Stomach (tissue), 9 donors: ENCODE data around the gene NOMO2. TPM values are rescaled to one million over a fixed set of nuclear protein-coding genes. Genes with fewer than 3 reads are reported as not detected.
"Not testable (repeated sequence)": the region's sequence is repeated elsewhere in the genome, so short reads cannot be mapped to it uniquely, and the experiment has no call there.

ENCODE experiments used
- DNase-seq, 2 donors: peaks; one replicate each; pipeline versions ENCODE4 v3.0.0 to v3.0.0-alpha.2; 2013 to 2019
- H3K27ac ChIP-seq, 5 donors: fragments of 200-600 bp in 4 of 5; sonication (generic) in 4 of 5; one replicate each; pipeline ENCODE4 v1.5.1; 2013 to 2019; ENCODE audit warnings: mild to moderate bottlenecking in 1 of 5, moderate library complexity in 1 of 5
- H3K27me3 ChIP-seq, 3 donors: fragments of 200-600 bp; sonication (generic); one replicate each; pipeline ENCODE4 v1.5.1; 2017 to 2019; ENCODE audit warnings: mixed run types in 1 of 3
- H3K36me3 ChIP-seq, 4 donors: fragments of 200-600 bp; sonication (generic); 1 replicate in 3 of 4; 2 replicates in 1 of 4; pipeline ENCODE4 v1.5.1; 2016 to 2019
- H3K4me1 ChIP-seq, 4 donors: fragments of 200-600 bp; sonication (generic); one replicate each; pipeline ENCODE4 v1.5.1; 2016 to 2019
- H3K4me3 ChIP-seq, 4 donors: fragments of 200-600 bp; sonication (generic) in 3 of 4; one replicate each; pipeline ENCODE4 v1.5.1; 2016 to 2019; ENCODE audit warnings: mild to moderate bottlenecking in 1 of 4
- H3K9me3 ChIP-seq, 4 donors: fragments of 200-600 bp; sonication (generic); one replicate each; pipeline ENCODE4 v1.5.1; 2016 to 2019
- CTCF ChIP-seq, 7 experiments: fragments of 450-650 bp in 4 of 7; fragments of 200-600 bp in 3 of 7; sonication (generic) in 3 of 7; IDR thresholded peaks; one replicate each; pipeline ENCODE4 v1.5.1; 2016 to 2019; ENCODE audit warnings: antibody characterized with exemption in 7 of 7, control low read depth in 2 of 7, mild to moderate bottlenecking in 1 of 7
- EP300 ChIP-seq: sonication (generic); formaldehyde crosslinking; IDR thresholded peaks from one replicate; pipeline ENCODE4 v1.6.1; 2017; ENCODE audit warnings: antibody characterized with exemption
- POLR2A ChIP-seq, 4 donors: fragments of 450-650 bp; IDR thresholded peaks; one replicate each; pipeline ENCODE4 v1.6.1; 2016; ENCODE audit warnings: antibody characterized with exemption in 4 of 4, control low read depth in 2 of 4, mild to moderate bottlenecking in 1 of 4, moderate library complexity in 1 of 4
- POLR2AphosphoS5 ChIP-seq, 3 donors: sonication (generic); formaldehyde crosslinking; IDR thresholded peaks; one replicate each; pipeline ENCODE4 v1.6.1; 2016; ENCODE audit warnings: antibody characterized with exemption in 3 of 3
- WGBS, 5 donors: extraction: QIAGEN DNeasy Blood & Tissue Kit in 3 of 5; methylation state at CpG; one replicate each; pipeline versions ENCODE4 v1.1.5 to v1.1.7; 2013 to 2018; 5-methylcytosine and 5-hydroxymethylcytosine counted together
- intact Hi-C: fragments of 100-400 bp; cut with DNase I; formaldehyde crosslinking; loops from one replicate; pipeline ENCODE4 v1.15.1; 2023; ENCODE audit warnings: low total_unique reads
- polyA plus RNA-seq, 3 donors: library from polyadenylated mRNA; stranded (reverse); fragments of 200-250 nt; gene quantifications; one replicate each; pipeline ENCODE4 v1.2.3, GENCODE V29; 2013
- total RNA-seq, 5 donors: library from RNA; depleted of rRNA; stranded (reverse); fragments of >200 nt; gene quantifications; one replicate each; pipeline versions ENCODE4 v1.1.0 to v1.2.3, GENCODE V29; 2014 to 2016
- donor health status: healthy with polysubstance abuse.
- donor health status: Bipolar disorder and iron deficiency.
- donor health status: healthy.

The NOMO2 gene
- total and polyA plus RNA-seq, 8 donors = 20.3 to 59.5 (median 50.6) TPM

- H3K27ac ChIP-seq, H3K27me3 ChIP-seq, H3K36me3 ChIP-seq, H3K4me1 ChIP-seq, H3K4me3 ChIP-seq, H3K9me3 ChIP-seq, intact Hi-C loops: not testable (repeated sequence)
- DNase-seq = peak in 1 of 2 donors; percentile 1
- WGBS, 5 donors = 66 to 88% (median 87%) methylated on average over 5 of the region's 5 CpGs
Observed at GRCh38 chr16:18593904-18594303, 32.0 kb upstream of the NOMO2 start.

- H3K4me1 ChIP-seq, H3K4me3 ChIP-seq, H3K27ac ChIP-seq, H3K9me3 ChIP-seq, H3K36me3 ChIP-seq, H3K27me3 ChIP-seq, intact Hi-C loops, DNase-seq: not testable (repeated sequence)
- WGBS, 5 donors = 70 to 94% (median 85%) methylated on average over 4 to 5 of the region's 5 CpGs
Observed at GRCh38 chr16:18592982-18593381, 31.1 kb upstream of the NOMO2 start.

- H3K27me3 ChIP-seq, intact Hi-C loops, H3K4me1 ChIP-seq, H3K36me3 ChIP-seq, H3K9me3 ChIP-seq, H3K4me3 ChIP-seq, DNase-seq, H3K27ac ChIP-seq: not testable (repeated sequence)
- 33 to 72% (median 62%) methylated on average over 2 to 4 of the region's 4 CpGs for WGBS, 5 donors
Observed at GRCh38 chr16:18591908-18592307, 30.0 kb upstream of the NOMO2 start.

GRCh38 chr16:18591441-18591840 lies 29.5 kb upstream of the NOMO2 start:
- intact Hi-C loops, DNase-seq: not testable (repeated sequence)

GRCh38 chr16:18589806-18590205 lies 27.9 kb upstream of the NOMO2 start:
- intact Hi-C loops, H3K27ac ChIP-seq, H3K4me3 ChIP-seq, H3K36me3 ChIP-seq, H3K27me3 ChIP-seq, H3K4me1 ChIP-seq, H3K9me3 ChIP-seq, DNase-seq: not testable (repeated sequence)
- 73 to 93% (median 86%) methylated on average over 5 to 10 of the region's 10 CpGs for WGBS, 5 donors

More at GRCh38 chr16:18591441-18591840, 29.5 kb upstream of the NOMO2 start:
- H3K4me3 ChIP-seq, H3K4me1 ChIP-seq, H3K27me3 ChIP-seq, H3K36me3 ChIP-seq, H3K27ac ChIP-seq, H3K9me3 ChIP-seq: not testable (repeated sequence)

GRCh38 chr16:18586560-18587540 lies 25.0 kb upstream of the NOMO2 start:
- H3K27ac ChIP-seq, H3K36me3 ChIP-seq, H3K4me3 ChIP-seq, H3K9me3 ChIP-seq, H3K4me1 ChIP-seq, intact Hi-C loops, DNase-seq, H3K27me3 ChIP-seq: not testable (repeated sequence)
- 71 to 84% (median 82%) methylated on average over 5 of the region's 5 CpGs; no CpG with 5 or more reads in 2 of the 5 donors for WGBS, 5 donors

GRCh38 chr16:18585789-18586188 lies 23.9 kb upstream of the NOMO2 start:
- H3K4me3 ChIP-seq, H3K9me3 ChIP-seq, H3K27ac ChIP-seq, H3K4me1 ChIP-seq, DNase-seq, H3K36me3 ChIP-seq, intact Hi-C loops, H3K27me3 ChIP-seq: not testable (repeated sequence)
- WGBS, 5 donors = 93 to 99% (median 97%) methylated on average over 9 to 10 of the region's 10 CpGs

GRCh38 chr16:18582902-18583301 lies 21.0 kb upstream of the NOMO2 start:
- no peak overlapping the region for H3K27ac ChIP-seq
- WGBS, 5 donors = 60 to 100% (median 93%) methylated on average over 1 of the region's 1 CpG
- no peaks in the 10 kb centered on the region for H3K36me3 ChIP-seq
- H3K4me3 ChIP-seq = no peak overlapping the region
- TF ChIP-seq EP300 (no peak), CTCF (IDR thresholded peaks at IDR 0.05) (no peak), POLR2A (IDR thresholded peaks at IDR 0.05) (no peak), POLR2AphosphoS5 (IDR thresholded peaks at IDR 0.05) (no peak)
- H3K9me3 ChIP-seq = no peaks in the 10 kb centered on the region
- H3K4me1 ChIP-seq = no peaks in the 10 kb centered on the region
- intact Hi-C loops = no loop called here
- H3K27me3 ChIP-seq = no peaks in the 10 kb centered on the region
- DNase-seq = no peak

GRCh38 chr16:18580396-18580795 lies 18.5 kb upstream of the NOMO2 start:
- H3K4me1 ChIP-seq, H3K9me3 ChIP-seq, H3K36me3 ChIP-seq, H3K27me3 ChIP-seq, DNase-seq, intact Hi-C loops, H3K4me3 ChIP-seq: not testable (repeated sequence)
- WGBS, 5 donors = 49 to 71% (median 53%) methylated on average over 3 of the region's 5 CpGs
- peak overlapping the region in 1 of 5 donors; percentile 32 for H3K27ac ChIP-seq

GRCh38 chr16:18579261-18579660 lies 17.4 kb upstream of the NOMO2 start:
- WGBS, 5 donors = 96 to 100% (median 98%) methylated on average over 2 of the region's 2 CpGs
- H3K27ac ChIP-seq, H3K4me1 ChIP-seq, DNase-seq, intact Hi-C loops, H3K27me3 ChIP-seq, H3K4me3 ChIP-seq, H3K36me3 ChIP-seq, H3K9me3 ChIP-seq: not testable (repeated sequence)

- H3K4me1 ChIP-seq, H3K9me3 ChIP-seq, intact Hi-C loops, H3K36me3 ChIP-seq, H3K4me3 ChIP-seq, H3K27ac ChIP-seq, H3K27me3 ChIP-seq, DNase-seq: not testable (repeated sequence)
- WGBS, 5 donors = 83 to 100% (median 96%) methylated on average over 1 of the region's 1 CpG
Observed at GRCh38 chr16:18577942-18578341, 16.0 kb upstream of the NOMO2 start.
